Choroid plexus epithelial cell (primary cell): ENCODE data around the gene SLC44A1.

Source experiments
- DNase-seq: peaks from one replicate; pipeline ENCODE4 v3.0.0-alpha.2; 2010; ENCODE audit warnings: low read depth
- H3K4me3 ChIP-seq: 2 replicates; pipeline ENCODE4 v1.5.1; 2011; ENCODE audit warnings: low read depth, mild to moderate bottlenecking, control low read depth, low read length, moderate library complexity
- TF ChIP-seq, protein P1 (sequence below): conservative IDR thresholded peaks from 2 replicates; pipeline ENCODE4 v1.5.1; 2011; ENCODE audit warnings: low read depth, mild to moderate bottlenecking, control low read depth, inconsistent platforms, low read length, moderate library complexity

The SLC44A1 gene

DNA sequence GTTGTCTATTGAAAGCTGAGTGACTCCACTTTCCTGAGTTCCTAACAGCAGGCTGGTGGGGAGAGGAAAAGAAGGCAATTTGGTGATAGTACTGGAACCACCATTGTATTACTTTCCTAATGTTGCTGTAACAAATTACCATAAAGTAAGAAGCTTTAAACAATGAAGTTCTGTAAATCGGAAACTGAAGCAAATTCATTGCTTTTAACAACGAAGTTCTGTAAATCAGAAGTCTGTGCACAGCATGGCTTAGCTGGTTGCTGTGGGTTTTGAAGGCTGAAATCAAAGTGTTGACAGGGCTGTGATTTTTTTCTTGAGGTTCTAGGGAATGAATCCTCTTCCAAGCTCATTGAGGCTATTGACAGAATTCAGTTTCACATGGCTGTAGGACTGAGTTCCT lies 72.3 kb downstream of the SLC44A1 start:
- TF ChIP-seq, protein P1, sequence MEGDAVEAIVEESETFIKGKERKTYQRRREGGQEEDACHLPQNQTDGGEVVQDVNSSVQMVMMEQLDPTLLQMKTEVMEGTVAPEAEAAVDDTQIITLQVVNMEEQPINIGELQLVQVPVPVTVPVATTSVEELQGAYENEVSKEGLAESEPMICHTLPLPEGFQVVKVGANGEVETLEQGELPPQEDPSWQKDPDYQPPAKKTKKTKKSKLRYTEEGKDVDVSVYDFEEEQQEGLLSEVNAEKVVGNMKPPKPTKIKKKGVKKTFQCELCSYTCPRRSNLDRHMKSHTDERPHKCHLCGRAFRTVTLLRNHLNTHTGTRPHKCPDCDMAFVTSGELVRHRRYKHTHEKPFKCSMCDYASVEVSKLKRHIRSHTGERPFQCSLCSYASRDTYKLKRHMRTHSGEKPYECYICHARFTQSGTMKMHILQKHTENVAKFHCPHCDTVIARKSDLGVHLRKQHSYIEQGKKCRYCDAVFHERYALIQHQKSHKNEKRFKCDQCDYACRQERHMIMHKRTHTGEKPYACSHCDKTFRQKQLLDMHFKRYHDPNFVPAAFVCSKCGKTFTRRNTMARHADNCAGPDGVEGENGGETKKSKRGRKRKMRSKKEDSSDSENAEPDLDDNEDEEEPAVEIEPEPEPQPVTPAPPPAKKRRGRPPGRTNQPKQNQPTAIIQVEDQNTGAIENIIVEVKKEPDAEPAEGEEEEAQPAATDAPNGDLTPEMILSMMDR = no peak
- H3K4me3 ChIP-seq = no peak overlapping the region
- DNase-seq = no peak

DNA sequence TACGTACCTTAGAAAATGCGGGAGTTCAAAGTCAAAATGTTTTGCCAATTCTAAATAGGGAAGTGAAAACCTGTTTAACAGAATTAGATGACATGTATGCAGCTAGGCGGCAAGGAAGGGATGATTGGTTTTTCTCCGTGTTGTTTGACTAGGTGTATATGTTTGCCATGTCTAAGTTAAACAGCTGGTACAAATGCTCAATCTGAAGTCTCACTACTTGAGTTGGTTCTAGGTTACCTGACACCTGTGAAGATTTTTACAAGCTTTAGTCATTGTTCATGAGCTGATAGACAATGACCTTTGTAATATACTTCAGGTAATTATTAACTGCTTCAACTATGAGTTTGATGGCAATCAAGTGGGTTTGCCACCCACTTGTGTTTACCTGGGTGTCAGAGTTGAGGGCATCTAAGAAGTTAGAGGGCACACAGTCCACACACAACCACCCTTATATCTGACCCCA lies 74.3 kb downstream of the SLC44A1 start:
- DNase-seq = no peak
- TF ChIP-seq, protein P1 = no peak

DNA sequence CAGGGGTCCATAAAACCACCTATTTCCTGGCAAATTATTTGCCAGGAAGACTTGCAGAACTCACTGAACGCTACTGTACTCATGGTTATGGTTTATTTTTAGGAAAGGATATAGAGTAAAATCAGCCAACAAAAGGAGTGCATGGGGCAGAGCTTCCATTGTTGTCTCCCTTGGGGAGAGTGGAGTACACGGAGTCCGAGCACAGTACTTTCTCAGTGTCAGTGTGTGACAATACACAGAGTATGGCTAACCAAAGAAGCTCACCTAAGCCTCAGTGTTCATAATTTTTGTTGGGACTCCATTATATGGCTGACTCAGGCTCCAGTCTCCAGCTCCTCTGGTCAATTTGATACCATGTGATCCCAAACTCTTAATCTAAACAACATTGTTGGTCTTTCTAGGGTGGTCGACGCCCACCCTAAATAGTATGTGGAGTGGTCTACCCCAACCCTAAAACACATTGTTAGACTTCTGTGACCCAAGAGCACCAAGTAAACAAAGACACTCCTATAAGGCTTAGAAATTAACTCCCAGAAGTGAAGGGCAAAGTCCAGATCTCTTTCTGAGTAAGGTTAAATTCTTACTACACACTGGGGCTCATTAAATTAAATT lies 74.9 kb downstream of the SLC44A1 start:
- no peak for DNase-seq
- TF ChIP-seq, protein P1 = no peak
- H3K4me3 ChIP-seq = no peak overlapping the region

More for the DNA sequence above, 74.3 kb downstream of the SLC44A1 start:
- H3K4me3 ChIP-seq = no peak overlapping the region

DNA sequence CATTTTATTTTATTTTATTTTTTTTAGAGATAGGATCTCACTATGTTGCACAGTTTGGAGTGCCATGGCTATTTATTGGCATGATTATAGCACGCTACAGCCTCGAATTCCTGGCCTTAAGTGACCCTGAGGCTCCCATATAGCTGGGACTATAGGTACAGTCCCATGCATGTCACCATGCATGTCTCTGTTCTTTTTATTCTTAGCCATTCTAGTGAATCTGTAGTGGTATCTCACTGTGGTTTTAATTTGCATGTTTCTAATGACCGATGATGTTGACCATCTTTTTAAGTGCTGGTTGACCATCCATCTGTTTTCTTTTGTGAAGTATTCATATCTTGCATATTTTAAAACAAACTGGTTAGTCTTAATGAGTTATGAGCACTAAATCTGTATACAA lies 76.1 kb downstream of the SLC44A1 start:
- TF ChIP-seq, protein P1 = no peak
- DNase-seq = no peak
- H3K4me3 ChIP-seq = no peak overlapping the region

DNA sequence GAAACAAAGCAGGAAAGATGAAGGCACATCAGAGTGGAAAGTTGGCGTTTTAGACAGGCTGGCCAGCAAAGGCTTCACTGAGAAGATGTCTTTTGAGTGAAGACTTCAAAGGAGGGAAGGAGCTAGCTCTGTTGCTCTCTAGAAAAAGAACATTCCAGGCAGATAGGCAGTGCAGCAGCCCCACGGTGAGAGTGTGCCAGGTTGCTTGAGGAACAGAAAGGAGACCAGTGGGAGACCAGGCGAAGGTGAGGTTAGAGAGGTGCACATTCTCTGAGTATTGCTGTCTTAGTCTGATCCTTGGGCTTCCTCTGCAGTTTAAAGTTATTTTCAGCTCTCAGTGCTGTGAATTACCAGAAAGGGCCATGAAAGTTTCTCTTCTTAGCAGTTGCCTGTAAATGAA lies 83.8 kb downstream of the SLC44A1 start:
- no peak overlapping the region for H3K4me3 ChIP-seq
- TF ChIP-seq, protein P1 = no peak
- no peak for DNase-seq

DNA sequence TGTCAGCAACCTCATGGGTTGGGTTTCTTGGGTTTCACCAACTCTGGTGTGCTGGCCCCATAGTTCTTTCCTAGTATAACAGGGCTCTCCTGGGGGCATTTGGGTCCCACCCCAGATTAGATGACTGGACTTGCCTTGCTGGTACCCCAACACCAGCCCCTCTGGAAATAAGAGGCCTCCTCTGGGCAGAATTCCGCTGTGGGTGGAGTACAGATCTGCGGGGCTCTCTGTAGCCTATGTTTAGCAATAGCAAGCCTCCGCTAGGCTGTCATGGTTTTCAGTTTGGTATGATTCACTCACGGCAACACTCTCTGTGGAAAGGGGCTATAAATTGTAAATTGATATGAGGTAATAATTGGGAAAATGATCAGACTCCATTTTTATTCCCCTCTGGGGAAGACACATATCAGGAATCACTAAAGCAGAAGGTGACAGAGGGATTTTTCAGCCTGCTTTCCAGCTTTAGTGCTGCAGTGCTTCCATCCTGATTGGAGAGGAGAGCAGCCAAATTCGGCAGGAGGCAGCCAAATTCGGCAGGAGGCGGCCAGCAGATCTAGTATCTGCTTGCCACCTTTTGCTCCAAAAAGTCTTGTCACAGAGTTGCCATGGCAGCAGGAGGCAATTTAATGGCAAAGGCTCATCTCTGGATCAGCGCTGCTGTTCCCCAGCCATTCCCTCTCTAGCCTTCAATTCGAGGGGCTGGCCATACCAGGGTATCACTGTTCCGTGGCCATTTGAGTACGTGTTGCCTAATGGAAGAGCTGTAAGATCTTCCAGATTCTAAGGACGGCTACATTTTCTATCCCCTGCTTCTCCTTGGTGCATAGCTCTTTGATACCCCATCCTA lies 84.6 kb downstream of the SLC44A1 start:
- TF ChIP-seq, protein P1 = no peak
- no peak for DNase-seq
- H3K4me3 ChIP-seq = no peak overlapping the region
